ENCODE data around the gene TMEM87A. TPM values are rescaled to one million over a fixed set of nuclear protein-coding genes. Genes with fewer than 3 reads are reported as not detected.

The TMEM87A gene
- total RNA-seq, 4 donors from 2014 or later, result 106 to 187 (median 125) TPM

DNA sequence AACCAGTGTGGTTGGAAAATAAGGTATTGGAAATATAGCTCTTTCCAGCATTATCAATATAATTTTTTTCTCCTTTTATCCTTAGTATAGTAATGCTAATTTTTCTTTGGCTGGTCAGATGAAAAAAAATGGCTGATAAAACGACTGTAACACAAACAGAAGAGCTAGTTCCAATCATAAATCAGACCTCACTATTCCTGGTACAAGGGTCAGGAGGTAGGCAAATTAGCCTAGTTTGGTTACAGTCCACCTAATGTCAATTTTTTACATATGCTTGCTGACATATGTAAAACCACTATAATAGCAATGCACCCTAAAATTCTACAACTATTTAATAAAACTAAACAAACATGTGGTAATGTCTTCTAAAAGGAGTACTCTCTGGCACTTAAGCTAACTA lies 45.2 kb downstream of the TMEM87A start:
- DNase-seq, result no peak
- Histone ChIP-seq H3K27ac (no peak overlapping the region), H3K36me3 (peaks cover 24 to 49% of the 10 kb centered on the region in 2 donors), H3K27me3 (no peaks in the 10 kb centered on the region), H3K4me1 (no peaks in the 10 kb centered on the region), H3K9me3 (no peaks in the 10 kb centered on the region), H3K4me3 (replicated peaks in 1 of 3) (no peak overlapping the region)
- intact Hi-C loops (cut with DNase I), result no loop called here
- 79 to 80% methylated on average over 1 of the region's 1 CpG for WGBS, 2 donors
- TF ChIP-seq, protein P1, sequence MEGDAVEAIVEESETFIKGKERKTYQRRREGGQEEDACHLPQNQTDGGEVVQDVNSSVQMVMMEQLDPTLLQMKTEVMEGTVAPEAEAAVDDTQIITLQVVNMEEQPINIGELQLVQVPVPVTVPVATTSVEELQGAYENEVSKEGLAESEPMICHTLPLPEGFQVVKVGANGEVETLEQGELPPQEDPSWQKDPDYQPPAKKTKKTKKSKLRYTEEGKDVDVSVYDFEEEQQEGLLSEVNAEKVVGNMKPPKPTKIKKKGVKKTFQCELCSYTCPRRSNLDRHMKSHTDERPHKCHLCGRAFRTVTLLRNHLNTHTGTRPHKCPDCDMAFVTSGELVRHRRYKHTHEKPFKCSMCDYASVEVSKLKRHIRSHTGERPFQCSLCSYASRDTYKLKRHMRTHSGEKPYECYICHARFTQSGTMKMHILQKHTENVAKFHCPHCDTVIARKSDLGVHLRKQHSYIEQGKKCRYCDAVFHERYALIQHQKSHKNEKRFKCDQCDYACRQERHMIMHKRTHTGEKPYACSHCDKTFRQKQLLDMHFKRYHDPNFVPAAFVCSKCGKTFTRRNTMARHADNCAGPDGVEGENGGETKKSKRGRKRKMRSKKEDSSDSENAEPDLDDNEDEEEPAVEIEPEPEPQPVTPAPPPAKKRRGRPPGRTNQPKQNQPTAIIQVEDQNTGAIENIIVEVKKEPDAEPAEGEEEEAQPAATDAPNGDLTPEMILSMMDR (IDR thresholded peaks at IDR 0.05), result no peak
- TF ChIP-seq POLR2A (IDR thresholded peaks at IDR 0.05), result no peak

DNA sequence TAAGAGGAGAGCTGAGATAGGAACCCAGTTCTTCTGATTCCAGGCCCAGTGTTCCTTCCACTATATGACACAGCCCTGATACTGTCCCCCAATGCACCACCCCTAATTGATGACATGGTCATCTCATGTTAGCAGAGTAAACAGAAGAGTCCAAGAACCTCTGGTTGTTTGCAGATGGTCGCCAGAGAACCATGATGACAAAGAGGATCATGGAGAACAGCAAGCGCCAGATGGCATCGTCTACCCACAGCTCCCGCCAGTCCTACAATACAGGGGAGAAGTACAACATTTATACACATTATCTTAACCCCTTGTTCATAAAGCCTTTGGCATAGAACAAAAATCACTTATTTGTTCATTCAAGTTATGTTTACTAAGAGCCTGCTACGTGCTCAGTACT lies 46.6 kb downstream of the TMEM87A start:
- intact Hi-C loops (cut with DNase I), result no loop called here
- WGBS, 2 donors, result 88 to 96% methylated on average over 5 of the region's 5 CpGs
- Histone ChIP-seq H3K36me3 (peaks cover 24 to 49% of the 10 kb centered on the region in 2 donors), H3K4me3 (replicated peaks in 1 of 3) (no peak overlapping the region), H3K9me3 (no peaks in the 10 kb centered on the region), H3K27ac (no peak overlapping the region), H3K27me3 (no peaks in the 10 kb centered on the region), H3K4me1 (no peaks in the 10 kb centered on the region)
- no peak for TF ChIP-seq POLR2A (IDR thresholded peaks at IDR 0.05)
- TF ChIP-seq, protein P1 (IDR thresholded peaks at IDR 0.05), result no peak
- DNase-seq, result no peak

DNA sequence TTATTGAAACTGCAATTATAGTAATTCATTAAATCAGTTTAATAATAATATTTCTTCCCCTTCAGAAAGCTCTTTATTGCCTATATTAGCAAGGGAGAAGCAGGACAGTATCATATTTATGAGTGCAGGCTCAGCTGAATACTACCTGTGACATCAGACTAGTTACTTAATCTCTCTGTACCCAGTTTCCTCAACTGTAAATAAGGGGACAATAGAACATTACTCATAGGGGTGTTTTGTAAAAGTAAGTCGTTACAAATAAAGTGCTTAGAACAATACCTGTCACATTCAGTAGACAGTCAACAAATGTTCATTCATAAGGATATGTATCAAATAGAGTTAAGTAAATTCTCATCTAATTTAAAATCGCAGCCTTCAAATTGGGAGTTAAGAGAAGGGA lies 53.0 kb downstream of the TMEM87A start:
- no peak overlapping the region for H3K27ac ChIP-seq
- H3K27me3 ChIP-seq, result no peaks in the 10 kb centered on the region
- H3K4me3 ChIP-seq (replicated peaks in 1 of 3), result no peak overlapping the region
- intact Hi-C loops (cut with DNase I), result no loop called here
- TF ChIP-seq, protein P1 (IDR thresholded peaks at IDR 0.05), result no peak
- TF ChIP-seq POLR2A (IDR thresholded peaks at IDR 0.05), result no peak
- DNase-seq, result no peak
- peaks cover 6 to 37% of the 10 kb centered on the region in 2 donors for H3K36me3 ChIP-seq
- H3K9me3 ChIP-seq, result no peaks in the 10 kb centered on the region
- 48 to 49% methylated on average over 2 of the region's 2 CpGs for WGBS, 2 donors
- H3K4me1 ChIP-seq, result no peaks in the 10 kb centered on the region

DNA sequence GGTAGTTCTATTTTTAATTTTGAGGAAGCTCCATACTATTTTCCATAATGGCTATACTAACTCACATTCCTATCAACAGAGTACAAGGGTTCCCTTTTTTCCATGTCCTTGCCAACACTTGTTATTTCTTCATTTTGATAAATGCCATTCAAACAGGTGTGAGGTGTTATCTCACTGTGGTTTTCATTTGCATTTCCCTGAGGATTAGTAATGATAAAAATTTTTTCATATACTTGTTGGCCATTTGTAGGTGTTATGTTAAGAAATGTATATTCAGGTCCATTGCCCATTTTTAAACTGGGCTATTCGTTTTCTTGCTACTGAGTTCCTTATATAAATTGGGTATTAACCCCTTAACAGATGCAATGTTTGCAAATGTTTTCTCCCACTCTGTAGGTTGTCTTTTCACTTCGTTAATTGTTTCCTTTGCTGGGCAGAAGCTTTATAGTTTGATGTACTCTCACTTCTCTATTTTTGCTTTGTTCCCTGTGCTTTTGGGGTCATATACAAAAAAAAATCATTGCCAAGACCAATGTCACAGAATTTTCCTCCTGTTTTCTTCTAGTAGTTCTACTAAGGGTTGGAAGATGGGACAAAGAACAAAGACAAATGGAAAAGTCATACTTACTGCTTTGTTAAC lies 54.2 kb downstream of the TMEM87A start:
- H3K4me1 ChIP-seq, result no peaks in the 10 kb centered on the region
- no peak overlapping the region for H3K4me3 ChIP-seq (replicated peaks in 1 of 3)
- H3K27me3 ChIP-seq, result no peaks in the 10 kb centered on the region
- no peaks in the 10 kb centered on the region for H3K9me3 ChIP-seq
- DNase-seq, result no peak
- no peak overlapping the region for H3K27ac ChIP-seq
- peaks cover 6 to 31% of the 10 kb centered on the region in 2 donors for H3K36me3 ChIP-seq
- 36 to 37% methylated on average over 2 of the region's 2 CpGs for WGBS, 2 donors
- intact Hi-C loops (cut with DNase I), result no loop called here
- no peak for TF ChIP-seq POLR2A (IDR thresholded peaks at IDR 0.05)
- TF ChIP-seq, protein P1 (IDR thresholded peaks at IDR 0.05), result no peak

DNA sequence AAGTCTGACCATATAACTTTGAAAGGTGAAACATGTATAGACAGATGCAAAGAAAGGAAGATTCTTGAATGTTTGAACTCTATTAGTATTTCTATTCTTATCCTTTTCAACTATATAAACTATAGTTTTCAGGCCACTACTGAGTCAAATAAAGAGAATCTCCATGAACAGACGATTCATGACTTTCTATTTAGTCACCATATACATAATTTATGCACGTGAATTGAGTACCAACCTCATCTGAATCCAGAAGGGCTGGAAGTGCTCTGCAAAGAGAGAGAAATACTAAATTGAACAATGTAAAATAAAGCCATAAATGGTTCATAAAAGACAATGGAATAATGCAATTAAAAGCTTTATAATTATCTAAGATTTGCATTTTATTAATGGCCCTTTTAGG lies 55.7 kb downstream of the TMEM87A start:
- Histone ChIP-seq H3K9me3 (no peaks in the 10 kb centered on the region), H3K4me3 (replicated peaks in 1 of 3) (no peak overlapping the region), H3K27me3 (no peaks in the 10 kb centered on the region), H3K36me3 (peaks cover 6 to 26% of the 10 kb centered on the region in 2 donors), H3K4me1 (no peaks in the 10 kb centered on the region), H3K27ac (no peak overlapping the region)
- intact Hi-C loops (cut with DNase I), result no loop called here
- DNase-seq, result no peak
- 91 to 96% methylated on average over 2 of the region's 2 CpGs for WGBS, 2 donors
- TF ChIP-seq, protein P1 (IDR thresholded peaks at IDR 0.05), result no peak
- no peak for TF ChIP-seq POLR2A (IDR thresholded peaks at IDR 0.05)

Measured in thyroid gland (tissue), 4 donors.